Gastrocnemius medialis (tissue), 4 donors: Measurements from ENCODE around the gene UQCC3.

ENCODE experiments used
- CTCF ChIP-seq, 5 experiments: fragments of 450-650 bp in 3 of 5; fragments of 200-600 bp in 2 of 5; sonication (generic) in 2 of 5; IDR thresholded peaks in 4 of 5; conservative IDR thresholded peaks in 1 of 5; 1 replicate in 4 of 5; 2 replicates in 1 of 5; pipeline ENCODE4 v1.5.1; 2016 to 2019; ENCODE audit warnings: antibody characterized with exemption in 5 of 5, mild to moderate bottlenecking in 3 of 5, moderate library complexity in 3 of 5
- POLR2A ChIP-seq, 2 donors: fragments of 450-650 bp; IDR thresholded peaks; one replicate each; pipeline ENCODE4 v1.6.1; 2017; ENCODE audit warnings: antibody characterized with exemption in 2 of 2, mild to moderate bottlenecking in 2 of 2, moderate library complexity in 2 of 2

DNA sequence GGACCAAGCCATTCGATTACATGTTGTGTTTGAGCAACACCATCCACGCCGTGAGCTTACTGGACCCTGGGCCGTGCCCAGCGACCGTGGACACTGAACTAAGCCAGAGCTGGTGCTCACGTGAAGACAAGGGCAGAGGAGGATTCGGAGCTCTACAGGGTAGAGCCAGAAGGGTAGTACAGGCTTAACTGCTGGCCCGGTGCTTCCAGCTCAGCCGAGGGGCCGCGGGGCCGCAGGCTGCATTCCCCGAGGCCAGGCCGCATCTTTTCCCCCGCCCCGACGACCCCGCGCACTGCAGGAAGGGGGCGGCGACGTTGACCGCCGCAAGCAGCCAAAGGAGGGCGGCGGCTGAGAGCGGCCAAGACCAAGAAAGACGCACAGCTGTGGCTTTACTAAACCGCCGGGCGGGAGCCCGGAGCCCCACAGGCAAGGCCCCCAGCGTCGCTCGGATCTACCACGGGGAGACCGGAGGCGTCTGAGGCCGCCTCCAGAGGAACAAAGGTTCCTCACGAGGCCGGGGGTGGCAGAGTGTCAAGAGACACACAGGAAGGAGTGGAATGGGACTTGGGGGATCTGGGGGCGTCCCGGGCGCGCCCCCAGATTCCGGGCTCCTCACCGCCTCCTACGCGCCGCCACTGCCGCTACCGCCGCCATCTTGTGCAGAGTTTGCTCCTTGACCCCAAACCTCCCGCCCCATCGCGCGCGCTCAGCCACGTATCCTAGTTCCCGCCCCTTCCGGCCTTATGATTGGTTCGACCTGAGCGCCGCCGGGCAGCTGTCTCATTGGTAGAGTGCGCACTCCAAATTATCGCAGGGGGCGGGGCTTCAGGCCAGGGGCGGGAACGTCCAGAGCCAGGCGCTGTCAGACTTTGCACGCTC, 25.3 kb upstream of the UQCC3 start, which contains the start of gene GANAB:
- TF ChIP-seq CTCF (IDR thresholded peaks at IDR 0.05 in 4 of 5, conservative IDR thresholded peaks at IDR 0.05 in 1 of 5) (peak in 1 of 5 experiments; percentile 20), POLR2A (IDR thresholded peaks at IDR 0.05) (peak; percentile 81 to 92)
